Thyroid gland (tissue), 4 donors: ENCODE data around the gene FBXO21. TPM values are rescaled to one million over a fixed set of nuclear protein-coding genes. Genes with fewer than 3 reads are reported as not detected.
A peak's percentile ranks its signal among the peaks of the same experiment; 100 is the strongest.

ENCODE experiments used
- DNase-seq, 2 donors: peaks; one replicate each; pipeline ENCODE4 v3.0.0-alpha.2; 2019
- H3K27ac ChIP-seq, 3 donors: fragments of 200-600 bp; sonication (generic); 1 replicate in 2 of 3; 2 replicates in 1 of 3; pipeline ENCODE4 v1.5.1; 2016 to 2019; ENCODE audit warnings: mild to moderate bottlenecking in 1 of 3, moderate library complexity in 1 of 3
- H3K27me3 ChIP-seq: fragments of 200-600 bp; sonication (generic); one replicate; pipeline ENCODE4 v1.5.1; 2019
- H3K36me3 ChIP-seq, 2 donors: fragments of 200-600 bp; sonication (generic); one replicate each; pipeline ENCODE4 v1.5.1; 2016 to 2019
- H3K4me1 ChIP-seq, 2 donors: fragments of 200-600 bp; sonication (generic); one replicate each; pipeline ENCODE4 v1.5.1; 2017 to 2019
- H3K4me3 ChIP-seq, 3 donors: fragments of 200-600 bp; sonication (generic); replicated peaks in 1 of 3; 1 replicate in 2 of 3; 2 replicates in 1 of 3; pipeline ENCODE4 v1.5.1; 2016; ENCODE audit warnings: mild to moderate bottlenecking in 1 of 3
- H3K9me3 ChIP-seq: fragments of 200-600 bp; sonication (generic); one replicate; pipeline ENCODE4 v1.5.1; 2017
- CTCF ChIP-seq, 6 experiments: fragments of 200-600 bp in 3 of 6; fragments of 450-650 bp in 3 of 6; sonication (generic) in 3 of 6; IDR thresholded peaks; one replicate each; pipeline ENCODE4 v1.5.1; 2016 to 2019; ENCODE audit warnings: antibody characterized with exemption in 6 of 6, mild to moderate bottlenecking in 2 of 6, inconsistent platforms in 1 of 6, moderate library complexity in 1 of 6
- POLR2A ChIP-seq, 2 donors: fragments of 450-650 bp; IDR thresholded peaks; one replicate each; pipeline ENCODE4 v1.6.1; 2017; ENCODE audit warnings: antibody characterized with exemption in 2 of 2, mild to moderate bottlenecking in 2 of 2, moderate library complexity in 1 of 2
- WGBS, 2 donors: methylation state at CpG; one replicate each; pipeline ENCODE4 v1.1.5; 2017; 5-methylcytosine and 5-hydroxymethylcytosine counted together
- intact Hi-C: fragments of 100-400 bp; cut with DNase I; formaldehyde crosslinking; loops from one replicate; pipeline ENCODE4 v1.15.1; 2023
- total RNA-seq, 4 donors: library from RNA; depleted of rRNA; stranded (reverse); fragments of >200 nt; gene quantifications; one replicate each; pipeline ENCODE4 v1.2.3, GENCODE V29; 2016

Gene FBXO21
- total RNA-seq, 4 donors from 2014 or later = 90.6 to 298 (median 196) TPM

- peaks cover 77 to 81% of the 10 kb centered on the region in 2 donors for H3K36me3 ChIP-seq
- no peaks in the 10 kb centered on the region for H3K9me3 ChIP-seq
- H3K27me3 ChIP-seq = no peaks in the 10 kb centered on the region
- no peak overlapping the region for H3K4me3 ChIP-seq
- WGBS, 2 donors = 83 to 90% methylated on average over 7 of the region's 7 CpGs
- no peak for DNase-seq
- no peak for TF ChIP-seq CTCF (IDR thresholded peaks at IDR 0.05)
- intact Hi-C loops = no loop called here
- no peaks in the 10 kb centered on the region for H3K4me1 ChIP-seq
- H3K27ac ChIP-seq = no peak overlapping the region
Observed at GRCh38 chr12:117158911-117159553, 31.2 kb downstream of the FBXO21 start.

GRCh38 chr12:117158096-117158495 is 32.2 kb downstream of the FBXO21 start:
- Histone ChIP-seq H3K27me3 (no peaks in the 10 kb centered on the region), H3K4me3 (no peak overlapping the region), H3K27ac (no peak overlapping the region), H3K36me3 (peaks cover 73 to 74% of the 10 kb centered on the region in 2 donors), H3K9me3 (no peaks in the 10 kb centered on the region), H3K4me1 (no peaks in the 10 kb centered on the region)
- WGBS, 2 donors = 97 to 100% methylated on average over 11 of the region's 11 CpGs
- DNase-seq = no peak
- no peak for TF ChIP-seq POLR2A (IDR thresholded peaks at IDR 0.05)
- TF ChIP-seq CTCF (IDR thresholded peaks at IDR 0.05) = no peak
- intact Hi-C loops = no loop called here

- Histone ChIP-seq H3K4me3 (no peak overlapping the region), H3K27me3 (no peaks in the 10 kb centered on the region), H3K27ac (no peak overlapping the region), H3K36me3 (peaks cover 49 to 55% of the 10 kb centered on the region in 2 donors), H3K9me3 (no peaks in the 10 kb centered on the region), H3K4me1 (no peaks in the 10 kb centered on the region)
- intact Hi-C loops = no loop called here
- TF ChIP-seq POLR2A (IDR thresholded peaks at IDR 0.05) (peak in 1 of 2 donors; percentile 10), CTCF (IDR thresholded peaks at IDR 0.05) (peak; percentile 68 to 92 (median 85))
- DNase-seq = peak; percentile 87 to 90
- WGBS, 2 donors = 81 to 90% methylated on average over 37 to 40 of the region's 47 CpGs
Observed at GRCh38 chr12:117155278-117156060, 34.8 kb downstream of the FBXO21 start.

- TF ChIP-seq POLR2A (IDR thresholded peaks at IDR 0.05) = no peak
- no peak for TF ChIP-seq CTCF (IDR thresholded peaks at IDR 0.05)
- 87 to 90% methylated on average over 27 of the region's 27 CpGs for WGBS, 2 donors
- Histone ChIP-seq H3K27me3 (no peaks in the 10 kb centered on the region), H3K9me3 (no peaks in the 10 kb centered on the region), H3K4me3 (no peak overlapping the region), H3K36me3 (peaks cover 40 to 45% of the 10 kb centered on the region in 2 donors), H3K4me1 (no peaks in the 10 kb centered on the region), H3K27ac (no peak overlapping the region)
- no peak for DNase-seq
- intact Hi-C loops = no loop called here
Observed at GRCh38 chr12:117152793-117153775, 37.2 kb downstream of the FBXO21 start.
